GM20000 (cell line): ENCODE results near the gene TPBGL.
"Not testable (repeated sequence)": the region's sequence is repeated elsewhere in the genome, so short reads cannot be mapped to it uniquely, and the experiment has no call there.

Experiments used
- DNase-seq: peaks from one replicate; pipeline ENCODE4 v3.0.0; 2012; ENCODE audit warnings: low spot score
- CTCF ChIP-seq: IDR thresholded peaks from 2 replicates; pipeline ENCODE4 v1.5.1; 2012; ENCODE audit warnings: mild to moderate bottlenecking, control low read depth; ENCODE audit errors: extremely low read depth, missing control alignments

Gene TPBGL

GRCh38 chr11:75273411-75274391 is 33.1 kb downstream of the TPBGL start:
- no peak for TF ChIP-seq CTCF
- no peak for DNase-seq

GRCh38 chr11:75274716-75275115 is 34.1 kb downstream of the TPBGL start:
- not testable (repeated sequence) for DNase-seq

- DNase-seq: no peak
- no peak for TF ChIP-seq CTCF
Observed at GRCh38 chr11:75275581-75275980, 35.0 kb downstream of the TPBGL start.

GRCh38 chr11:75276186-75276585 is 35.6 kb downstream of the TPBGL start:
- TF ChIP-seq CTCF: no peak
- no peak for DNase-seq

- no peak for TF ChIP-seq CTCF
- no peak for DNase-seq
Observed at GRCh38 chr11:75276686-75277085, 36.1 kb downstream of the TPBGL start.

- no peak for TF ChIP-seq CTCF
- DNase-seq: no peak
Observed at GRCh38 chr11:75277211-75277805, 36.7 kb downstream of the TPBGL start.

GRCh38 chr11:75277991-75278790 is 37.6 kb downstream of the TPBGL start:
- no peak for TF ChIP-seq CTCF
- DNase-seq: no peak
